GM21737 (cell line): Measurements from ENCODE around the gene CLCN3.
"Not testable (repeated sequence)": the region's sequence is repeated elsewhere in the genome, so short reads cannot be mapped to it uniquely, and the experiment has no call there.

ENCODE experiments used
- ATAC-seq: cut with Tn5 transposase; IDR thresholded peaks from one replicate; pipeline ENCODE4 v1.9.1; 2021; ENCODE audit warnings: mild to moderate bottlenecking, moderate library complexity; ENCODE audit not compliant: unreplicated experiment

Gene CLCN3

GRCh38 chr4:169655401-169655800 lies 35.0 kb downstream of the CLCN3 start:
- ATAC-seq: no peak

- no peak for ATAC-seq
These were observed 37.2 kb downstream of the CLCN3 start for GRCh38 chr4:169657470-169658107.

GRCh38 chr4:169658196-169658595 lies 37.8 kb downstream of the CLCN3 start:
- ATAC-seq: no peak

- ATAC-seq: no peak
These were observed 38.8 kb downstream of the CLCN3 start for GRCh38 chr4:169658975-169659715.

- ATAC-seq: peak; percentile 96
These were observed 39.6 kb downstream of the CLCN3 start for GRCh38 chr4:169659716-169660670.

GRCh38 chr4:169660929-169661328 lies 40.6 kb downstream of the CLCN3 start:
- no peak for ATAC-seq

GRCh38 chr4:169661761-169662160 lies 41.4 kb downstream of the CLCN3 start:
- ATAC-seq: no peak

GRCh38 chr4:169662206-169662605 lies 41.8 kb downstream of the CLCN3 start:
- no peak for ATAC-seq

- ATAC-seq: no peak
These were observed 43.0 kb downstream of the CLCN3 start for GRCh38 chr4:169663402-169663801.

- no peak for ATAC-seq
These were observed 43.5 kb downstream of the CLCN3 start for GRCh38 chr4:169663831-169664230.

GRCh38 chr4:169664615-169665014 lies 44.2 kb downstream of the CLCN3 start:
- ATAC-seq: no peak

GRCh38 chr4:169665046-169665737 lies 44.8 kb downstream of the CLCN3 start:
- ATAC-seq: no peak

GRCh38 chr4:169668069-169668721 lies 47.8 kb downstream of the CLCN3 start:
- no peak for ATAC-seq

- ATAC-seq: no peak
These were observed 55.4 kb downstream of the CLCN3 start for GRCh38 chr4:169675825-169676224.

- no peak for ATAC-seq
These were observed 56.9 kb downstream of the CLCN3 start for GRCh38 chr4:169677150-169677748.

GRCh38 chr4:169678486-169678885 lies 58.1 kb downstream of the CLCN3 start:
- not testable (repeated sequence) for ATAC-seq

GRCh38 chr4:169678951-169679591 lies 58.7 kb downstream of the CLCN3 start:
- ATAC-seq: not testable (repeated sequence)

- ATAC-seq: no peak
These were observed 62.1 kb downstream of the CLCN3 start for GRCh38 chr4:169682372-169683047.

- no peak for ATAC-seq
These were observed 69.3 kb downstream of the CLCN3 start for GRCh38 chr4:169689681-169690080.
